Measurements from ENCODE around the gene RHOD.

- TF ChIP-seq POLR2A (IDR thresholded peaks at IDR 0.05; ENCODE audit: low read length): no peak
- TF ChIP-seq GATA1 (IDR thresholded peaks at IDR 0.05; ENCODE audit: low read depth, low read length): no peak
Observed at GRCh38 chr11:67026941-67027340, 29.7 kb upstream of the RHOD start.
